GM21360 (cell line): ENCODE results near the gene CLEC12A.
"Not testable (repeated sequence)": the region's sequence is repeated elsewhere in the genome, so short reads cannot be mapped to it uniquely, and the experiment has no call there.

ENCODE experiments used
- ATAC-seq: cut with Tn5 transposase; IDR thresholded peaks from one replicate; pipeline ENCODE4 v1.9.1; 2021; ENCODE audit warnings: mild to moderate bottlenecking, moderate library complexity; ENCODE audit not compliant: unreplicated experiment

The CLEC12A gene

DNA sequence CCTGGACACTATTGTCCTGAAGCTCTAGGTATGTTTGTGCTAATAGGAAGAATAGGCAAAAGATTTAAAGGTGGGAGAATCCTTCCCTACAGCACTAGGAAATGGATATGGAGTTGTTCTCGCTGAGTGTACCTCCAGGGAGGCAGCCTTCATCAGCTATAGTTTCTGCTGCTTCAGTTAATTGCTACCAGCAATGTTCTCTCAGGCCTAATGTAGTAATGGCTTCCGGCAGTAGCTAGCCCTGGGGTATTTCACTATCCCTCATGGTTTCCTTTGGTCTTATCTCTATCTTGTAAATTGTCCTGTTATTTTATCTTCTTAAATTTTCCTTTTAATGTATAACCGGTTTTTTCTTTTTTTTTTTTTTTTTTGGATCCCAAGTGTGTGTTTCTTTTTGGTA is 9.3 kb upstream of the CLEC12A start:
- no peak for ATAC-seq

DNA sequence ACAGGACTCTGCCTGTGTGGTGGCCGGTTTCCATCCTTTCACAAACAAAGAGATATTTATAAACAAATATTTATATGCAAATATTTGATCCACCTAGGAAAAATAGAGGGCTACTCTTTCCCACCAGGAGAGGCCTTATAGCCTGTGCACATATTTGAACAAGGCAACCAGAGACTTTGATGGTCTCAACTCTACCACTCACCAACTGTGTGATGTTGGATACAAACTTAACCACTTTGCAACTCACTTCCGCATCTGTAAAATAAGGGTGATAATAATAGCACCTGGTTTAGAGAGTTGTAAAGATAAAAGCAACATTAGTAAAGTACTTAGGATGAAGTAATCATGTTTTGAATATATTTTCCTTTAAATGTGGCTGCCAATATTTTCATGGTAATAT is 1.5 kb upstream of the CLEC12A start:
- no peak for ATAC-seq

DNA sequence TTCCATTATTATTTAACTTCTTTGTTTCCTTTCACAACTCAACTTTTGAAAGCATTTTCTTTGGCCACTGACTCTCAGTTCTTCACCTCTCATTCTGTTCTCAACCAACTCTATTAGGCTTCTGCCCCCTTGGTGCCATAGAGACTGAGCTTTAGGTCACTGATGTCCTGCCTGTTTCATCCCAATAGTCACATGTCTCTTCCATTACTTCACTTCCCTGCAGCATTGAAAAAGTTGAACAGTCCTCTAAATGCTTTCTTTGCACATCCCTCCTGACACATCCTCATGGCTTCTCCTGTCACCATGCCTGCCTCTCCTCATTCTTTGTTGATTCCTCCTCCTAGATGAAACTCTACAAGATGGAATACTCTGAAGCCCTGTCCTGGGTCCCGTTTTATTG is 2.7 kb downstream of the CLEC12A start:
- no peak for ATAC-seq

- ATAC-seq = not testable (repeated sequence)
Observed at GRCh38 chr12:9974731-9975130, 3.5 kb downstream of the CLEC12A start.

DNA sequence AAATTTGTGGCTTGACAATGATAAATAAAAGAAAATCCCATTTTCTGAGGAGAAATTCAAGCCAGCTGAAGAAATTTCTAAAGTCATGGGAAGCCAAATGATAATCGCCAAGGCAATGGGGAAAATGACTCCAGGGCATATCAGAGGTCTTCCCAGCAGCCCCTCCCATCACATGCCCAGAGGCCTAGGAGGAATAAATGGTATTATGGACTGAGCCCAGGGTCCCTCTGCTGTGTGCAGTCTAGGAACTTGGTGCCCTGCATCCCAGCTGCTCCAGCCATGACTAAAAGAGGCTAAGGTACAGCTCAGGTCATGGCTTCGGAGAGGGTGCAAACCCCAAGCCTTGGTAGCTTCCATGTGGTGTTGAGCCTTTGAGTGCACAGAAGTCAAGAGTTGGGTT is 4.4 kb downstream of the CLEC12A start:
- ATAC-seq = no peak

- not testable (repeated sequence) for ATAC-seq
Observed at GRCh38 chr12:9976626-9977025, 5.4 kb downstream of the CLEC12A start.

GRCh38 chr12:9977916-9978315 is 6.7 kb downstream of the CLEC12A start:
- no peak for ATAC-seq

DNA sequence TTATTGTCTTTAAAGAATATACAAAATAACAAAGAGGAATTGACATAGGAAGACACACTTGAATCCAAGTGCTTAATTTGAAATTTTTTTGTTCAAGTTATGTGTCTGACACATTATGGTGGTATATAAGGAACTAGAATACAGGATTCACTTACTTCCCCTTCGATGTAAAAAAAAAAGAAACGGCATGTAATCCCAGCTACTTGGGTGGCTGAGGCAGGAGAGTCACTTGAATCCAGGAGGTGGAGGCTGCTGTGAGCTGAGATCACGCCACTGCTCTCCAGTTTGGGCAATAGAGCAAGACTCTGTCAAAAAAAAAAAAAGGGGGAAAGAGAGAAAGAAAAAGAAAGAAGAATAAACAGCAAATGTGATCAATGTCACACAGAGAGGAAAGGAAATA is 8.9 kb downstream of the CLEC12A start:
- ATAC-seq = no peak

DNA sequence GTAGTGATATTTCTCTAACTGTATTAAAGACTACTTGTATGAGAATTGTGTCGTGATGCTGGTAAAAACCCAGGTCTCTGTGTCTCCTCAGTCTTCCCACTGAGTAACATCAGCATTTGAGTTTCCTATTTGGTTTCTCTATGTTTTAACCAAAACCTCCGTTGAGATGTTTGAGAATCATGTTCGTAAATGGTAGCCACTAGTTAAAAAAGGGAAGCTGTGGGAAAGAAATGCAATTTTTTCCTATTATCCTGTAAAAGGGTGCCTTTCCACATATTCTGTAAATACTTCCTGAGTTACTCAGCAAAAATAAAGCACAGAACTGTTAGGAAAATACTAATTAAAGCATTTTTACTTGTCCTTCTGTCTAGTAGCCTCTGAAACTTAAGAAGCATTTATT is 20.7 kb downstream of the CLEC12A start:
- no peak for ATAC-seq

DNA sequence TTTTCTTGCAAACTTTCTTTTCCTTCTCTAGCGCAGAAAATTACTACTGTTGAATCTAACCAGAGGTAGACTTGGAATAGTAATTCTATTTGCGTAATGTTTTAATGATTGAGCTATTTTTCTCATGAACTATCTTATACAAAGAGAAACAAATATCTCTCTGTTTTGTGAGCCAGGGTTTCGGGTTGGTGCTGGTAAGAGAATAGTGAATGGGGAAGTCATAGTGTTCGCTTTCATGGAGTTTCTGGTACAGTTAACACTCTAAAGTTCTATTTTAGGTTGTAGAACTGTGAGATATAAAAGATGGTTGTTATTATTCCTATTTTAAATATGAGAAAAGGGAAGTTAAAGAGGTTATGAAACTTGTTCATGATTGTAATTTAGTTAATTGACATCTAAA is 21.1 kb downstream of the CLEC12A start:
- no peak for ATAC-seq

DNA sequence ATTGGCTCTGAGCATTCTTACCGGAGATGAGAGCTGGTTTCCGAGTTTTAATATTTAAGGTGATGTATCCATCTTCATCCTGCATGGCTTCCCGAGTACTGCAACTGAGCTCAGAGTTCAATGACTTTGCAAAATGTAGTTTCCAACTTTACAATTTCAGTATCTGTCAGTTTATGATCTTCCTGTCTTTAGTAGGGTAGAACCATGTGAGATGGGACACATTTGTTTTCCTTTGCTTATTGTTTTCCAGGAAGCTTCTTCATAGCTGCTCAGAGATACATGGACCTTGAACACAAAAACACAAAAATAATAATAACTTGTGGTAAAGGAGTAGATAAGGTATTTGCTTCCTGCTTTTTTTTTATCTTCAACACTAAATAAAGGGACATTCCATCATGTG is 27.8 kb downstream of the CLEC12A start, which contains the start of gene CLEC1B:
Gene CLEC1B, minus strand, starts transcription at position 106 of the 400 bp plus-strand sequence. Its CDS starts 21 bp downstream, at position 85.
- no peak for ATAC-seq

GRCh38 chr12:10001171-10001776 is 30.1 kb downstream of the CLEC12A start:
- no peak for ATAC-seq

GRCh38 chr12:10012630-10013330 is 41.6 kb downstream of the CLEC12A start:
- no peak for ATAC-seq

- no peak for ATAC-seq
Observed at GRCh38 chr12:10015450-10015849, 44.2 kb downstream of the CLEC12A start.

- ATAC-seq = no peak
Observed at GRCh38 chr12:10016881-10017280, 45.7 kb downstream of the CLEC12A start.

- ATAC-seq = no peak
Observed at GRCh38 chr12:10018386-10018785, 47.2 kb downstream of the CLEC12A start.

GRCh38 chr12:10021342-10021741 is 50.1 kb downstream of the CLEC12A start:
- ATAC-seq = no peak

GRCh38 chr12:10025236-10025635 is 54.0 kb downstream of the CLEC12A start:
- no peak for ATAC-seq

- not testable (repeated sequence) for ATAC-seq
Observed at GRCh38 chr12:10026666-10027065, 55.5 kb downstream of the CLEC12A start.

GRCh38 chr12:10027311-10027710 is 56.1 kb downstream of the CLEC12A start:
- ATAC-seq = no peak

DNA sequence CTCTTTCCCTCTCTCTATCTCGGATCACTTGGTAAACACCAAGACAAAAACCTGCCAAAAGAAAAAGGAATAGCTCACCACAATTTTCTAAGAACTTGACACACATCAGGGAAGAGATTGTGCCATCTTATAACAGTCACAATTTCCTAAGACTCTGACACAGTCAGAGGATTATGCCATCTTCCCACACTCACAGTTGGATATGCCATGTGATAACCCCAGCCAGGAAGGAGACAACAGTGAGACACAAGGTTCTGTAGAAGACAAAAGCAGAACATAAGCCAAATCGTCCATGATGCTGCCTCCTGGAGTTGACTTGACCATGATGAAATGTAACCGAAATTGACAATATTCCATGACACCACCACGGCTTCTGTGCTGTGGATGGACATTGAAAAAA is 56.5 kb downstream of the CLEC12A start:
- no peak for ATAC-seq

DNA sequence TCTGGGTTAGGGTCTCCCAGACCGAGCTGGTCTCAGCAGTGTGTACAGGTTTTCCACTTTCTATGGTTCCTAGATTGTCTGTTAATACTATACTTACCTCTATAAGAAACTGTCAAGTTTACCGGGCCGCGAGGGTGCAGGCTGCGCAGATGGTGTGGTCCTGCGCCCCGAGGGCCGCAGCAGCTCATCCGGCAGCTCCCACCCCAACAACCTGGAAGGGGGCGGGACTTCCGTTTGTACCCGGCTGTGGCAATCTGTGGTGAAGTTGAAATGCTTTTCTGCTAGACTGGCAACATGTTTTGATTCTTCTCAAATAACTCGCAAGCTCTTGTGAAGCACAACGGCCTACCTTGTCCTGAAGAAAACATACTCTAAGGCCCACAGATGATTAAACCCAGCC is 59.2 kb downstream of the CLEC12A start, which contains the start of gene CLEC9A:
Gene CLEC9A, plus strand, starts transcription at position 237 of the 400 bp plus-strand sequence. CDS start 22,006 bp downstream, outside the sequence.
- ATAC-seq = no peak
